Stimulated activated naive CD8-positive, alpha-beta T cell treated with anti-CD3 and anti-CD28 coated beads, Interleukin-15, Interleukin-2, amounts not matched to agents 100 U/mL and 50 U/mL, for 24 hours (primary cell): Measurements from ENCODE around the gene FASTKD3.

Experiments
- ATAC-seq: fragments of 150-1000 bp; cut with Tn5 transposase; one replicate; pipeline ENCODE4 v1.10.0; 2021
- DNase-seq: peaks from one replicate; pipeline ENCODE4 v3.0.0; 2021

The FASTKD3 gene

DNA sequence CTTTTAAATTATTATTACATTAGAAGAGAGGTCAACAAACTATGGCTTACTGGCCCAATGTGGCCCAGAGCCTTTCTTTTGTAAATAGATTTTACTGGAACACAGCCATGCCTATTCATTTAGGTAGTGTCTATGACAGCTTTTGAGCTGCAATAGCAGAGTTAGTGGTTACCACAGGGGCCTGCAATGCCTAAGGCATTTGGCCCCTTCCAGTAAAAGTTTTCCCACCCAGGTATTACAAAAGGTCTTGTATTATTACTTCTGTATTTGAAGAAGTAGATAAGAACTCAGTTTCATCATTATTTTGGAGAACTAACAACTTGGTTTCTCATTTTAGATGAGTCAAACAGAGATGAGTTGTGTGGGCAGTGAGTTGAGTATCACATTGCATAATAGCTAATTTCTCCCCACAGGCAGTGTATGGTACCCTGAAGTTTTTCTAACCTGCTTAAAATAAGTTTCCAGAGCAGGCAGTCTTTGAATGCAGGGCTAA lies 9.6 kb upstream of the FASTKD3 start:
- DNase-seq: no peak

GRCh38 chr5:7877851-7878250 lies 9.0 kb upstream of the FASTKD3 start:
- ATAC-seq: no peak
- no peak for DNase-seq

More for the DNA sequence above, 9.6 kb upstream of the FASTKD3 start:
- peak; percentile 82 for ATAC-seq

- peak; percentile 76 for ATAC-seq
- no peak for DNase-seq
These were observed 8.0 kb upstream of the FASTKD3 start for GRCh38 chr5:7876867-7877266.

GRCh38 chr5:7875151-7875550 lies 6.3 kb upstream of the FASTKD3 start:
- ATAC-seq (no peak), DNase-seq (no peak)

DNA sequence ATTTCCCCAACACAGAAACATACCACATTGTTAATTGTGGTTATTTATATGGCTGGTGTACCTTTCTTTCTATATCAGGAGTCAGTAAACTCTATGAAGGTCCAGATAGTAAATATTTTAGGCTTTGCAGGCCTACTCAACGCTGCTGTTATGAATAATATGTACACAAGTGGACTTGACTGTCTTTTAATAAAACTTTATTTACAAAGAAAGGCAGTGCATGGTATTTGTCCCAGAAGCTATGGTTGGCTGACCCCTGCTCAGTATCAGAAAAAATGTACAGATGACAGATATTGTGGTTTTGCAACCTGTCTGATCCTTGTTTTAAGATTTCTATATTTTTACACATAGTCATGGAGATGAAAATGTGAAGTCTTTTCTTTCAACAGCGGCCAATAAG lies 5.8 kb upstream of the FASTKD3 start:
- no peak for ATAC-seq
- DNase-seq: no peak

DNA sequence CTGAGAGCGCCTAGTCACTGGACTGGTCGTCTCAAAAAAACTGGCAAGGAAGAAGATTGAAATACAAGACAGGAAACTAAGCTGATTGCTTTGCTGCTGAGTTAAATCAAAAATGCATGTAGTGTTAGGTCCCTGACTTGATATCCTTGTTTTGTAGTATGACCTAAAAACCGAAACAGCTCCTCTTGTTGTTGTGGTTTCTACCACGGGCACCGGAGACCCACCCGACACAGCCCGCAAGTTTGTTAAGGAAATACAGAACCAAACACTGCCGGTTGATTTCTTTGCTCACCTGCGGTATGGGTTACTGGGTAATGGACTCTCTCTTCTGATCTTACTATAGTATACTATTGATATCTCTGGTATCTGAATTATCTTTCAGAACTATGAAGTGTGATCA lies 4.4 kb upstream of the FASTKD3 start:
- no peak for DNase-seq

GRCh38 chr5:7872517-7873130 lies 3.8 kb upstream of the FASTKD3 start:
- ATAC-seq: no peak
- no peak for DNase-seq

More for the DNA sequence above, 4.4 kb upstream of the FASTKD3 start:
- no peak for ATAC-seq

GRCh38 chr5:7871653-7872052 lies 2.8 kb upstream of the FASTKD3 start:
- DNase-seq (no peak), ATAC-seq (no peak)

DNA sequence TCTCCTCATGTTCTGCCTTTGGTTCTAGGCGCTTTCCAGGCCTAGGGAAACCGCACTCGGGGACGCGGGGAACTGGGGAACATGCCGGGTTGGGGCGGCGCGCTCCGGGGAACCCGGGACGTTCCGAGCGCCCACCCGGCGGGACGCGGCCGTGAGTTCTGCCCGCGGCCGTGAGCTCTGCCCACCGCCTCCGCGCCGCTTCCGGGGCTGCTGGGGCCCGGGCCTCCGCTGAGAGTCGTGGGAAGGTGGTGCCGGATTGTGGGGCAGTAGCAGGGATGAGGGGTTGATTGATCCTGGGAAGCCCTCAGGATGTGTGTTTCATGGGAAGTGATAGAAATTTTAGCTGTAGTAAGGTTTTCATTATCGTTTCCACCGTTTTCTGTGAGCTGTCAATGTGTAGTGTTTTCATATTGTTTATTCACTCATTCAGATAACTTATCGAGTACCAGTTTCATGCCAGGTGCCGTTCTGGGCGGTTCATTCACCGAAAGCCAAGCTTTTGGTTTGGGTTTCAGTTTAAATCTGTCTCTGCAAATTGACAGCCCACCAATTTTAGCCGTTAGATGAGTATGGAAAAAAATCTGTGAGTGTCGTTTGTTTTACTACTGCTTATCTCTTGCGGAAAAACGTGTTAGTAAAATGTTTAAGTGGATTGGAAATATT lies 774 bp upstream of the FASTKD3 start:
- peak; percentile 38 for ATAC-seq
- peak; percentile 49 for DNase-seq

DNA sequence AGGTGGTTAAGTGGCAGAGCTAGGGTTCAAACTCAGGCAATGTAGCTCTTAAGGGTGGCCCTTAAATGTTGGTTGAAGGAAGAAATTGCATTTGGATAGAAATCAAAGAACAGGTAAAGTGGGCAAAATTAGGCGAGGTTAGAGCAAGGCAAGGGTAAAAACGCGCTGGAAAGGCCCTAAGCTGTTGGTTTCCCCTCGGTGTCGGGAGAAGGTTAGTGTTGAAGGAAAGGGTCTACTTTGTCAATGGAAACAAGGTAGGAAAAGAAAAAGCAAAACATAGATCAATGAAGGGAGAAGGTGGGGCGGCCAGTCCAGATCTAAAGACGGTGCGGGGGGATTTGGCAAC lies 431 bp downstream of the FASTKD3 start:
- DNase-seq (no peak), ATAC-seq (no peak)

DNA sequence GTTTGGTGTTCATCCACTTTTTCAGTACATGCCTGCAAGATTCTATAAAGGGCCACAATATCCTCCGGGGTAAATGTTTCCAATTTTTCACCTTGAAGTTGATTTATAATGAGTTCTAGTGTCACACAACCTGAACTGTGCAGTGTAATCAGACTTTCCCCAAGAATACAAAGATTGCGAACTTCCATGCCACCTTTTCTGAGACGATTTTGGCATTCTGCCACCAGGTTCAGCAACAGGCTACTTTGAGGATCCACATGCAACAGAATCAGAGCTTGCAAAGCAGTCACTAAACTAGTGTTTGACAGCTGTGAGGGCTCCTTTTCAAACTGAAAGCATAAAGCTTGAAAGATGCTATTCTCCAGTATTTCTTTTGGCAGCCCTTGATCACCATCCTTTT lies 1.6 kb downstream of the FASTKD3 start:
- no peak for DNase-seq
- no peak for ATAC-seq

DNA sequence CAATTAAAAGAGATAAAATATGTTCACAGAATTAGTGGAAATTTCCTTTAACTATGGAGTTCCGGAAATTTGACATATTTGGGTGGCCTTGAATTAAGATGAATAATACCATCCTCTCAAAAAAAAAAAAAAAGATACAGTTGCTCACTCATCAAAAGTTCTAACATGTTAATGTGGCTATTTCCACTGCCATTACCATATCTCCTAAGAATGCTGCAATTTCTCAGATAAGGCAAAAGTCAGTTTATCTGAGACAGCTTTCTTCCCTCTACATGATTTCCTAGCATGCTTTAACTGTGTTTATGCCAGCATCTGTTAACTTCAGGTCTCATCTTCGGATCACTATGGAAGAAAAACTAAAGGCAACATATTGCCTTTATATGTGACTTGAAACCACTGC lies 2.6 kb downstream of the FASTKD3 start:
- no peak for ATAC-seq
- DNase-seq: no peak

GRCh38 chr5:7857926-7858632 lies 10.8 kb downstream of the FASTKD3 start:
- no peak for DNase-seq
- no peak for ATAC-seq

DNA sequence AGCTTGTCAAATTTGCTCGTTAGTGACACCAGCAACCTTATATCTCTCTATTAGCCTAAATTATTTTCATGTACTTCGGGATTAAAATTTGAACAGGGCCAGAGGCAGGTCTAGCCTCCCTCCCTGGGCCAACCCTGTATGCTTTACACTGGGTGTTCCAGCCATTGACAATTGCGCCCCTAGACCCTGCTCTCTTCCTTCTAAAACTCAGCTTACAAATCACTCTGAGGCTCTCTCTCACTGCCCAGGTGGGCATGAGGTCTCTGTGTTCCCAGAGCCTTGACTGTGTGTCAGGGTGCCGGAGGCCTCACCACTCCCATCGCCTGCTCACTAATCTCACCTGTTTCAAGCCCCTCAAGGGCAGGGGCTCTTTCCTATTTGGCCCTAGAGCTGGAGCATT lies 11.5 kb downstream of the FASTKD3 start:
- DNase-seq (no peak), ATAC-seq (no peak)

GRCh38 chr5:7856855-7857254 lies 12.0 kb downstream of the FASTKD3 start:
- peak; percentile 17 for DNase-seq
- ATAC-seq: peak; percentile 70

GRCh38 chr5:7855611-7856010 lies 13.2 kb downstream of the FASTKD3 start:
- no peak for DNase-seq
- no peak for ATAC-seq

- DNase-seq (no peak), ATAC-seq (no peak)
These were observed 15.8 kb downstream of the FASTKD3 start for GRCh38 chr5:7852988-7853387.

GRCh38 chr5:7852542-7852941 lies 16.3 kb downstream of the FASTKD3 start:
- no peak for ATAC-seq
- no peak for DNase-seq

DNA sequence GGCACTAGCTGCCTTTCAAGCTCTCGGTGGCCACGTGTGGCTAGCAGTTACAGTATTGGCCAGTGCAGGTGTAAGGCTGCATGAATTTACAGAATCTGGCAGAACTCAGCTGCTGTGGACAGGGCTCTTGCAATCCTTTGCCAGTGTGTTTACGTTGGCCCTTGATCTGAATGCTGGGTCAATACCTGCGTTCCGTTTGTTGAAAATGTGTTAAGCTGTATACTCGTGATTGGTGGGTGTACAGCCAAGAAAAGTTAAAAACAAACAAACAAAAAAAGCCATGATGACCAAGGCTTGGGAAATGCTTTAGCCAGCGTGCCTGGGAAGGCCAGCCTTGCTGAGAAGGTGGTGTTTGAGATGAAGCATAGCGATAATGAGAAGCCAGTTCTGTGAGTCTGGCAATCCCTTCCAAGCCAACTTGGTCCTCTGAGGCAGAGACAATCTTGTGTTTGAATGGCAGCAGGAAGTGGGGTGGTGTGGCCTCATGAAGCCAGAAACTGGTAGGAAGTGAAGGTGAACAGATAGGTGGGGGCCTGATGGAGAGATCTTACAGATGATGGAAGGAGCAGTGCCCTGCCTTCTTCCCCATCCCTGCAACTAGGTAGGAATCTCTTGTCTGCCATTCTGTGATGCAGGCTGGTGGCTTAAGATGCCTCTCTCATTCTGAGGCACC lies 17.1 kb downstream of the FASTKD3 start:
- DNase-seq (no peak), ATAC-seq (no peak)

DNA sequence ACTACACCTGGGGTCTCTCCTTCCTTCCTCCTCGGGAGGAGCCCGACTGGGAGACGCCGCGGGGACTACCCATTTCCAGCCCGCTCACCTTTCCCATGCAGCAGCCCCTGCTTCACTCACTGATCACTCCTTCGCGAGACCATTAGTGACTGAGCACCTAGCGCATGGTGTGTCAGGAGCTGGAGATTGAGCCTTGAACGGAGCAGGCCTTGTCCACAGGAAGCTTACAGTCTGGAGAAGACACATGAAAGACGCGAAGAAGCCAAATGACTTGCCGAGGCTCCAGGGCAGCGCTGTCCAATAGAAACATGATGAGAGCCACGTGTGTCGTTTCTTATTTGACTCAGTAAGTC lies 17.6 kb downstream of the FASTKD3 start:
- ATAC-seq (no peak), DNase-seq (no peak)

DNA sequence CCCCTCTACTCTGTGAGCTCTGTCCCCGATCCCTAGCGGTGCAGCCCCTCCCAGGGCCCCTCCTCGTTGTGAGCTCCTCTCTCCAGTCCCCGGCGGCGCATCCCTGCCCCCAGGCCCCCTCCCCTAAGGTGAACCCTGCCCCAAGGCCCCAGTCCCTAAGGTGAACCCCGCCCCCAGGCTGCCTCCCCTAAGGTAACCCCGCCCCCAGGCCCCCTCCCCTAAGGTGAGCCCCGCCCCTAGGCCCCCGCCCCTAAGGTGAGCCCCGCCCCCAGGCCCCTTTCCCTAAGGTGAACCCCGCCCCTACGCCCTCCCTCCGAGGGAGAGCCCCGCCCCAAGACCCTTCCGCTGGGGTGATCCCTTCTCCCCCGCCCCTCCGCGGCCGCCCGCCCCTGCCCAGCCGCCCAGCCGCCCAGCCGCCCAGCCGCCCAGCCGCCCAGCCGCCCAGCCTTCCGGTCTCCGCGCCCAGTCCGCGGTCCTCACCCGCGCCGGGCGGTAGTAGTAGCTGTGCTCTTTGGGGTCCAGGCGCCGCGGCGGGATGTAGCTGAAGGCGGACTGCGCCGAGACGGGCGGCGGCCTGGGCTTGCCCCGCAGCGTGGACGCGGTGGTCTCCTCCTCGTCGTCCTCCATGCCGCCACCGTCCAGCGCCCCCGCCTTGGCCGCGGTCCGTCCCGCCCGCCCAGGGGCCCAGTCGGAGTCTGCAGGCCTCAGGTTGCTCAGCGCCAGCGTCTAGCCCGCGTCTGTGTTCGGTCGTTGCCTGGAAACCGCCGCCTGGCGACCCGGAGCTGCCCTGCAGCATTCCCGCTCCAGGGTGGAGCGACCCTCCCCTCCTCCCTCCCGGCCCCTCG lies 18.2 kb downstream of the FASTKD3 start, which contains the start of gene CFAP90:
Gene CFAP90, minus strand, starts transcription at position 739 of the 845 bp plus-strand sequence. Its CDS starts 112 bp downstream, at position 627.
- ATAC-seq (peak; percentile 12), DNase-seq (peak; percentile 20)
